IMR-90 (cell line): ENCODE results near the gene TAF11. TPM values are rescaled to one million over a fixed set of nuclear protein-coding genes. Genes with fewer than 3 reads are reported as not detected.
A peak's percentile ranks its signal among the peaks of the same experiment; 100 is the strongest.

ENCODE experiments used
- ATAC-seq: fragments of 200-7000 bp; cut with Tn5 transposase; 2 replicates; pipeline ENCODE4 v1.9.1; 2020; ENCODE audit warnings: low read depth, mild to moderate bottlenecking, moderate library complexity
- BruUV-seq: library from RNA; stranded (reverse); fragments of 400-500 nt; replicated peaks from 2 replicates; lab custom pipeline; 2021; lab: Mats Ljungman, UMichigan
- CTCF ChIA-PET: fragments of 300-600 bp; formaldehyde crosslinking; extraction: SDS; loops from one replicate; lab custom pipeline; 2021; ENCODE audit warnings: antibody characterized with exemption; lab: Yijun Ruan, JAX
- POLR2A ChIA-PET: fragments of 300-600 bp; sonication (Branson Sonifier 250); formaldehyde crosslinking; loops from one replicate; lab custom pipeline; 2022; ENCODE audit warnings: antibody characterized with exemption; ENCODE audit not compliant: unreplicated experiment; lab: Charles Lee
- DNase-seq: peaks from one replicate; pipeline ENCODE4 v3.0.0; 2013
- H2AFZ ChIP-seq: replicated peaks from 2 replicates; pipeline ENCODE3; 2013; ENCODE audit warnings: low read length, mild to moderate bottlenecking; ENCODE audit not compliant: poor library complexity
- H2AK5ac ChIP-seq: 2 replicates; pipeline ENCODE4 v1.6.1; 2013; ENCODE audit warnings: low read depth, low read length, inconsistent platforms
- H2AK9ac ChIP-seq: replicated peaks from 2 replicates; pipeline ENCODE3; 2013; ENCODE audit warnings: mild to moderate bottlenecking, low read depth, low read length, moderate library complexity; ENCODE audit not compliant: poor library complexity
- H2BK120ac ChIP-seq: 2 replicates; pipeline ENCODE4 v1.6.1; 2013; ENCODE audit warnings: low read depth, low read length, inconsistent platforms
- H2BK15ac ChIP-seq: 3 replicates; pipeline ENCODE4 v1.6.1; 2013; ENCODE audit warnings: low read depth, low read length, inconsistent platforms
- H2BK20ac ChIP-seq: 2 replicates; pipeline ENCODE4 v1.6.1; 2013; ENCODE audit warnings: low read depth, mild to moderate bottlenecking, inconsistent platforms, low read length, moderate library complexity
- H2BK5ac ChIP-seq: 2 replicates; pipeline ENCODE4 v1.6.1; 2013; ENCODE audit warnings: mild to moderate bottlenecking, low read depth, low read length, inconsistent platforms; ENCODE audit not compliant: poor library complexity, severe bottlenecking
- H3K14ac ChIP-seq: replicated peaks from 2 replicates; pipeline ENCODE4 v1.6.1; 2013; ENCODE audit warnings: low read depth, low read length, inconsistent platforms
- H3K18ac ChIP-seq: 2 replicates; pipeline ENCODE4 v1.6.1; 2013; ENCODE audit warnings: low read depth, low read length, control low read depth
- H3K23ac ChIP-seq: 2 replicates; pipeline ENCODE4 v1.6.1; 2013; ENCODE audit warnings: low read depth, low read length, inconsistent platforms
- H3K27ac ChIP-seq: 2 replicates; pipeline ENCODE4 v1.5.1; 2013; ENCODE audit warnings: mild to moderate bottlenecking, control low read depth, low read length; ENCODE audit not compliant: insufficient read depth
- H3K27me3 ChIP-seq: 2 replicates; pipeline ENCODE4 v1.6.1; 2013; ENCODE audit warnings: low read length; ENCODE audit not compliant: control insufficient read depth, insufficient read depth
- H3K36me3 ChIP-seq: 2 replicates; pipeline ENCODE4 v1.6.1; 2013; ENCODE audit warnings: low read length, mixed read lengths; ENCODE audit not compliant: control insufficient read depth, insufficient read depth
- H3K4ac ChIP-seq: 2 replicates; pipeline ENCODE4 v1.6.1; 2013; ENCODE audit warnings: low read depth, low read length, inconsistent platforms
- H3K4me1 ChIP-seq: 2 replicates; pipeline ENCODE4 v1.6.1; 2013; ENCODE audit warnings: low read length, mixed read lengths; ENCODE audit not compliant: control insufficient read depth, insufficient read depth
- H3K4me2 ChIP-seq: 2 replicates; pipeline ENCODE4 v1.6.1; 2013; ENCODE audit warnings: low read depth, mild to moderate bottlenecking, control low read depth, low read length, moderate library complexity
- H3K4me3 ChIP-seq: 2 replicates; pipeline ENCODE4 v1.5.1; 2013; ENCODE audit warnings: low read depth, mild to moderate bottlenecking, control low read depth, low read length, moderate library complexity; ENCODE audit not compliant: insufficient read depth
- H3K56ac ChIP-seq: 2 replicates; pipeline ENCODE4 v1.6.1; 2013; ENCODE audit warnings: low read length, inconsistent platforms; ENCODE audit not compliant: insufficient read depth; ENCODE audit errors: extremely low read depth
- H3K79me1 ChIP-seq, 2 experiments: 2 replicates each; pipeline ENCODE4 v1.6.1; 2013; ENCODE audit warnings: low read length in 2 of 2, inconsistent platforms in 1 of 2, low read depth in 1 of 2
- H3K9ac ChIP-seq: 2 replicates; pipeline ENCODE4 v1.6.1; 2013; ENCODE audit warnings: low read depth, low read length, control low read depth
- H3K9me1 ChIP-seq: 2 replicates; pipeline ENCODE4 v1.6.1; 2013; ENCODE audit warnings: low read length, inconsistent platforms; ENCODE audit not compliant: insufficient read depth
- H3K9me3 ChIP-seq: 2 replicates; pipeline ENCODE4 v1.6.1; 2013; ENCODE audit warnings: low read length; ENCODE audit not compliant: control insufficient read depth, insufficient read depth
- H4K20me1 ChIP-seq: 2 replicates; pipeline ENCODE4 v1.6.1; 2013; ENCODE audit warnings: low read length, inconsistent platforms; ENCODE audit not compliant: insufficient read depth
- H4K5ac ChIP-seq: 2 replicates; pipeline ENCODE4 v1.6.1; 2013; ENCODE audit warnings: mild to moderate bottlenecking, low read depth, low read length, control low read depth
- H4K8ac ChIP-seq, 2 experiments: 2 replicates each; pipeline ENCODE4 v1.6.1; 2013; ENCODE audit warnings: low read depth in 2 of 2, low read length in 2 of 2, control low read depth in 1 of 2, inconsistent platforms in 1 of 2
- H4K91ac ChIP-seq: 2 replicates; pipeline ENCODE4 v1.6.1; 2013; ENCODE audit warnings: low read depth, low read length, inconsistent platforms; ENCODE audit not compliant: insufficient read depth
- BHLHE40 ChIP-seq: fragments of 150-350 bp; IDR thresholded peaks from 2 replicates; pipeline ENCODE4 v1.6.1; 2016; ENCODE audit warnings: mild to moderate bottlenecking, low read depth, low read length
- CEBPB ChIP-seq: IDR thresholded peaks from 2 replicates; pipeline ENCODE4 v1.6.1; 2012; ENCODE audit warnings: low read depth, low read length, improper control_type of control experiment
- CHD1 ChIP-seq: IDR thresholded peaks from 2 replicates; pipeline ENCODE4 v1.6.1; 2012; ENCODE audit warnings: low read depth, low read length, improper control_type of control experiment
- CTCF ChIP-seq: conservative IDR thresholded peaks from 2 replicates; pipeline ENCODE4 v1.5.1; 2012; ENCODE audit warnings: mild to moderate bottlenecking, low read depth, low read length, improper control_type of control experiment
- ELK1 ChIP-seq: fragments of 150-350 bp; IDR thresholded peaks from 2 replicates; pipeline ENCODE4 v1.6.1; 2016; ENCODE audit warnings: low read depth, mild to moderate bottlenecking, low read length, moderate library complexity, borderline replicate concordance
- FOS ChIP-seq: fragments of 150-350 bp; IDR thresholded peaks from 2 replicates; pipeline ENCODE4 v1.6.1; 2016; ENCODE audit warnings: low read depth, low read length
- MAFK ChIP-seq: IDR thresholded peaks from 2 replicates; pipeline ENCODE4 v1.6.1; 2012; ENCODE audit warnings: low read depth, low read length, improper control_type of control experiment
- MAZ ChIP-seq: IDR thresholded peaks from 2 replicates; pipeline ENCODE4 v1.6.1; 2012; ENCODE audit warnings: low read depth, mild to moderate bottlenecking, low read length, improper control_type of control experiment, moderate library complexity, borderline replicate concordance
- MXI1 ChIP-seq: IDR thresholded peaks from 2 replicates; pipeline ENCODE4 v1.6.1; 2012; ENCODE audit warnings: low read depth, mild to moderate bottlenecking, low read length, moderate library complexity, borderline replicate concordance
- NFE2L2 ChIP-seq: fragments of 150-350 bp; IDR thresholded peaks from 2 replicates; pipeline ENCODE4 v1.6.1; 2016; ENCODE audit warnings: low read depth, mild to moderate bottlenecking, low read length
- POLR2A ChIP-seq: IDR thresholded peaks from 2 replicates; pipeline ENCODE4 v1.6.1; 2012; ENCODE audit warnings: mild to moderate bottlenecking, low read depth, low read length
- RAD21 ChIP-seq: IDR thresholded peaks from 2 replicates; pipeline ENCODE4 v1.6.1; 2012; ENCODE audit warnings: low read length, improper control_type of control experiment
- RCOR1 ChIP-seq: IDR thresholded peaks from 2 replicates; pipeline ENCODE4 v1.6.1; 2012; ENCODE audit warnings: mild to moderate bottlenecking, low read length, improper control_type of control experiment; ENCODE audit not compliant: insufficient replicate concordance
- RFX5 ChIP-seq: IDR thresholded peaks from 2 replicates; pipeline ENCODE4 v1.8.0; 2012; ENCODE audit warnings: low read depth, mild to moderate bottlenecking, low read length, moderate library complexity
- SMC3 ChIP-seq: fragments of 150-350 bp; IDR thresholded peaks from 2 replicates; pipeline ENCODE4 v1.6.1; 2016; ENCODE audit warnings: low read depth, mild to moderate bottlenecking, antibody characterized with exemption, low read length, moderate library complexity
- USF2 ChIP-seq: fragments of 150-350 bp; IDR thresholded peaks from 2 replicates; pipeline ENCODE4 v1.6.1; 2017; ENCODE audit warnings: mild to moderate bottlenecking, antibody characterized with exemption, low read length, low read depth
- WGBS, 2 experiments: methylation state at CpG; one replicate each; pipeline versions ENCODE4 v1.1.5 to v1.1.7; 2013; ENCODE audit warnings: missing lambda C conversion rate in 2 of 2; ENCODE audit not compliant: insufficient read length in 1 of 2; ENCODE audit errors: extremely low coverage in 2 of 2; 5-methylcytosine and 5-hydroxymethylcytosine counted together
- dilution Hi-C: fragments of 300-500 bp; cut with HindIII; formaldehyde crosslinking; loops from one replicate; pipeline ENCODE4 v1.14.3; 2018; ENCODE audit warnings: low sequenced_read_pairs; ENCODE audit not compliant: unreplicated experiment
- in situ Hi-C: fragments of 300-500 bp; cut with MboI; formaldehyde crosslinking; loops from 3 replicates; pipeline ENCODE4 v1.14.3; 2019; ENCODE audit warnings: low sequenced_read_pairs, inconsistent platforms, mixed read lengths
- intact Hi-C: fragments of 100-400 bp; cut with micrococcal nuclease; formaldehyde crosslinking; loops from 2 replicates; pipeline ENCODE4 v1.10.0; 2022
- polyA plus RNA-seq, 3 experiments: library from polyadenylated mRNA; depleted of rRNA; stranded (reverse); fragments of >200 nt; gene quantifications; 2 replicates each; pipeline ENCODE4 v1.2.3, GENCODE V29; 2012; ENCODE audit warnings: low replicate concordance in 1 of 3
- total RNA-seq: library from RNA; depleted of rRNA; stranded (reverse); fragments of >200 nt; gene quantifications from 2 replicates; pipeline ENCODE4 v1.2.3, GENCODE V29; 2012

TAF11 gene
- total and polyA plus RNA-seq, 2 of the 4 experiments (the other 2 are of a cell fraction): 12.7 to 23.3 TPM

- intact Hi-C loops: no loop called here
- Histone ChIP-seq H2AFZ (no peak overlapping the region), H3K79me1 (no peaks in the 10 kb centered on the region), H3K27me3 (no peaks in the 10 kb centered on the region), H3K4me2 (no peak overlapping the region), H3K4me1 (peaks cover 2% of the 10 kb centered on the region; the same call in 1 of the 2 replicates), H3K18ac (no peak overlapping the region), H2AK9ac (no peak overlapping the region), H3K9me3 (no peaks in the 10 kb centered on the region), H3K9me1 (no peaks in the 10 kb centered on the region; the same call in 1 of the 2 replicates), H4K20me1 (no peaks in the 10 kb centered on the region), H2BK5ac (no peak overlapping the region), H3K36me3 (peaks cover 11% of the 10 kb centered on the region), H3K14ac (no peak overlapping the region), H3K4me3 (no peak overlapping the region), H3K56ac (no peak overlapping the region), H2BK15ac (no peak overlapping the region), H2BK120ac (no peak overlapping the region), H3K4ac (no peak overlapping the region), H3K23ac (no peak overlapping the region), H2AK5ac (no peak overlapping the region), H2BK20ac (no peak overlapping the region), H3K9ac (no peak overlapping the region), H4K5ac (no peak overlapping the region), H4K91ac (no peak overlapping the region), H3K27ac (no peak overlapping the region), H4K8ac (no peak overlapping the region)
- dilution Hi-C loops: no loop called here
- ChIA-PET CTCF (no interaction called here), POLR2A (no interaction called here)
- peak; percentile 32; the same call in 1 of the 2 replicates for ATAC-seq
- WGBS, 2 experiments: 100% methylated on average over 1 of the region's 4 CpGs; no CpG with 5 or more reads in 1 of the 2 experiments
- in situ Hi-C loops: no loop called here
- BruUV-seq: no TSS peak
- TF ChIP-seq CEBPB (no peak), CTCF (no peak), FOS (no peak), ELK1 (no peak), RAD21 (no peak), SMC3 (no peak), NFE2L2 (no peak), MAFK (no peak), MXI1 (no peak), USF2 (no peak), POLR2A (no peak), CHD1 (no peak), MAZ (no peak), BHLHE40 (no peak), RFX5 (no peak), RCOR1 (no peak)
- DNase-seq: no peak
Measured at GRCh38 chr6:34852406-34853085, 35.3 kb downstream of the TAF11 start.
